GM12875 (cell line): Measurements from ENCODE around the gene SLFN11.
"Not testable (repeated sequence)": the region's sequence is repeated elsewhere in the genome, so short reads cannot be mapped to it uniquely, and the experiment has no call there.

Experiments used
- H3K4me3 ChIP-seq: one replicate; pipeline ENCODE4 v1.5.1; 2011; ENCODE audit warnings: low read depth, low read length, control low read depth
- CTCF ChIP-seq: IDR thresholded peaks from 2 replicates; pipeline ENCODE4 v1.5.1; 2011; ENCODE audit warnings: low read depth, mild to moderate bottlenecking, control low read depth, inconsistent platforms, low read length, moderate library complexity, borderline replicate concordance; ENCODE audit not compliant: insufficient read depth

SLFN11 gene, protein sequence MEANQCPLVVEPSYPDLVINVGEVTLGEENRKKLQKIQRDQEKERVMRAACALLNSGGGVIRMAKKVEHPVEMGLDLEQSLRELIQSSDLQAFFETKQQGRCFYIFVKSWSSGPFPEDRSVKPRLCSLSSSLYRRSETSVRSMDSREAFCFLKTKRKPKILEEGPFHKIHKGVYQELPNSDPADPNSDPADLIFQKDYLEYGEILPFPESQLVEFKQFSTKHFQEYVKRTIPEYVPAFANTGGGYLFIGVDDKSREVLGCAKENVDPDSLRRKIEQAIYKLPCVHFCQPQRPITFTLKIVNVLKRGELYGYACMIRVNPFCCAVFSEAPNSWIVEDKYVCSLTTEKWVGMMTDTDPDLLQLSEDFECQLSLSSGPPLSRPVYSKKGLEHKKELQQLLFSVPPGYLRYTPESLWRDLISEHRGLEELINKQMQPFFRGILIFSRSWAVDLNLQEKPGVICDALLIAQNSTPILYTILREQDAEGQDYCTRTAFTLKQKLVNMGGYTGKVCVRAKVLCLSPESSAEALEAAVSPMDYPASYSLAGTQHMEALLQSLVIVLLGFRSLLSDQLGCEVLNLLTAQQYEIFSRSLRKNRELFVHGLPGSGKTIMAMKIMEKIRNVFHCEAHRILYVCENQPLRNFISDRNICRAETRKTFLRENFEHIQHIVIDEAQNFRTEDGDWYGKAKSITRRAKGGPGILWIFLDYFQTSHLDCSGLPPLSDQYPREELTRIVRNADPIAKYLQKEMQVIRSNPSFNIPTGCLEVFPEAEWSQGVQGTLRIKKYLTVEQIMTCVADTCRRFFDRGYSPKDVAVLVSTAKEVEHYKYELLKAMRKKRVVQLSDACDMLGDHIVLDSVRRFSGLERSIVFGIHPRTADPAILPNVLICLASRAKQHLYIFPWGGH

GRCh38 chr17:35373534-35373983, at the start of gene SLFN11:
SLFN11 (minus strand) TSS chr17:35373621; CDS start chr17:35363807, 9,814 bp downstream.
- no peak for TF ChIP-seq CTCF
- peak within 1 kb of the TSS; percentile 39 for H3K4me3 ChIP-seq

GRCh38 chr17:35421069-35421468, 47.6 kb upstream of the SLFN11 start:
- not testable (repeated sequence) for H3K4me3 ChIP-seq

DNA sequence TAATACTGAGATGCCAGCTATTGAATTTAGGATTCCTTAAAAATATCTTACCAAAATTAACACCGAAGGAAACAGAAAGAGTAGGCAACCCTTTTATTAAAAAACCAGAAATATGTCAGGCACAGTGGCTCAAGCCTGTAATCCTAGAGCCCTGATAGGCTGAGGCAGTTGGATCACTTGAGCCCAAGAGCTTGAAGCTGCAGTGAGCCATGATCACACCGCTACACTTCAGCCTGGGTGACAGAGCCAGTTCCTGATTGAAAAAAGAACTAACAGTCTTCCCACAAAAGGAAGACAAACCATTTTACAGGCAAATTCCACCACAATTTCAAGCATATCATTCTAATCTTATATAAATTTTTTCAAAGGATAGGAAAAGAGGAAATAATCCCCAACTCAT, 43.2 kb upstream of the SLFN11 start:
- no peak for TF ChIP-seq CTCF
- no peak overlapping the region for H3K4me3 ChIP-seq

- H3K4me3 ChIP-seq: not testable (repeated sequence)
Observed at GRCh38 chr17:35414707-35415106, 41.3 kb upstream of the SLFN11 start.

- no peak overlapping the region for H3K4me3 ChIP-seq
- no peak for TF ChIP-seq CTCF
Observed at GRCh38 chr17:35414247-35414646, 40.8 kb upstream of the SLFN11 start.

DNA sequence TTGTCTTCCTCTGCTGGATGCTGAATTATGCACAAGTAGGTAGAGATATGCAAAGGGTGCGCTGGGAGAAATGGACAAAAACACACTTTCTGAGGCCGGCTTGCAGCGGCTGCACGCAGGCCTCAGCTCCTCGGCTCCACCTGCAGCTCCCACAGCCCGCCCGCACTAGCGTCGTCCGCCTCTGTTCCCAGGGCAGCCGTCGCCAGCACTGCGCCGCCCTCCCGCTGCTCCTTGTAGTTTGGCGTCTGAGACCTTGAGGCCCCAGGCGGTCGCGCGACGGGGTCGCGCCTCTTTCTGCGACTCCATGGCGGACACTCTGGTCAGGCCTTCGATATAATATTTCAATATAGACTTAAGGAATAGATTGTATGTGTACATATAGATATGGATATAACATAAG, 34.1 kb upstream of the SLFN11 start:
- TF ChIP-seq CTCF: no peak
- H3K4me3 ChIP-seq: no peak overlapping the region

- H3K4me3 ChIP-seq: no peak overlapping the region
- no peak for TF ChIP-seq CTCF
Observed at GRCh38 chr17:35406568-35406967, 33.1 kb upstream of the SLFN11 start.

GRCh38 chr17:35404360-35404759, 30.9 kb upstream of the SLFN11 start:
- no peak overlapping the region for H3K4me3 ChIP-seq
- no peak for TF ChIP-seq CTCF

DNA sequence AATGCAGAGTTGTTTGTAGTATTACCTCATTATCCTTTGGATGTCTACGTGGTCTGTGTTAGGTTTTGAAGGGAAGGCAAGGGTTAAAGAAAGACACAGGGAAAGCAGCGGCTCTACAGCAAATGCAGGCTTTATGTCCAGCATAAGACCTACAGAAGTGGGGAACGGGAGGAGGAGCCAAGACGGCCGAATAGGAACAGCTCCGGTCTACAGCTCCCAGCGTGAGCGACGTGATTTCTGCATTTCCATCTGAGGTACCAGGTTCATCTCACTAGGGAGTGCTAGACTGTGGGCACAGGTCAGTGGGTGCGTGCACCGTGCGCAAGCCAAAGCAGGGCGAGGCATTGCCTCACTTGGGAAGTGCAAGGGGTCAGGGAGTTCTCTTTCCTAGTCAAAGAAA, 20.4 kb upstream of the SLFN11 start:
- H3K4me3 ChIP-seq: not testable (repeated sequence)
